ENCODE data around the gene HOOK2.

DNA sequence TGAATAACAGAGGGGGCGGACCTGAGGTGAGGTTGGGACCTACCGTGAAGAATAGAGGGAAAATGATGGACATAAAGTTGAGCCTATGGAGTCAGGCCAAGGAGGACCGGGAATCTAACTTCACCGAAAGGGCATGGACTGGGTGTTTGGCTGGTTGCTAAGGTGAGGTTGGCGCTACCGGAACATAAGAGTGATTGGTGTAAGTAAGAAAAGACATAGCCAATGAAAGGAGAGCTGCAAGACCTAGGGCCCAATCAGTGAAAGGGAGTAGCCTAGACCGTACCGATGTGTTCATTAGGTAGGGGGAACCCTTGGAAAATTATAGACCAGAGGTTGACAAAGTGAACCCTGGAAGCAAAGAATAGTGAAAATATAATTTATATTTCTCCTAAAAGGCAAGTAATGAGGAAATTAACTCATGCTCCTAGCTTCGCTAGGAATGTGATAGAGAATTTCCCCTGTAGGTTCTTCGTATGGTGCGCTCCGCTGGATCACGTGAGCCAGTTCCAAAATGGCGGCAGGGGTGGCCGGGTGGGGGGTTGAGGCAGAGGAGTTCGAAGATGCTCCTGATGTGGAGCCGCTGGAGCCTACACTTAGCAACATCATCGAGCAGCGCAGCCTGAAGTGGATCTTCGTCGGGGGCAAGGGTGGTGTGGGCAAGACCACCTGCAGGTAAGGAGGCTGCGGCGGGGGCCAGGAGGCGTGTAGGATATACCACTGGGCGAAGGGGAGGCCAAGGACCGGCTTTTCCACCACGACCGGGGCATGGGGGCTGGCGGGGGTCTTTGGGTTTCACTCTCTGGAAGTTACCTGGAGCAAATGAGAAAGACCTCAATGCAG is 38.1 kb downstream of the HOOK2 start, which contains the start of gene GET3:
- TF ChIP-seq, protein P1, sequence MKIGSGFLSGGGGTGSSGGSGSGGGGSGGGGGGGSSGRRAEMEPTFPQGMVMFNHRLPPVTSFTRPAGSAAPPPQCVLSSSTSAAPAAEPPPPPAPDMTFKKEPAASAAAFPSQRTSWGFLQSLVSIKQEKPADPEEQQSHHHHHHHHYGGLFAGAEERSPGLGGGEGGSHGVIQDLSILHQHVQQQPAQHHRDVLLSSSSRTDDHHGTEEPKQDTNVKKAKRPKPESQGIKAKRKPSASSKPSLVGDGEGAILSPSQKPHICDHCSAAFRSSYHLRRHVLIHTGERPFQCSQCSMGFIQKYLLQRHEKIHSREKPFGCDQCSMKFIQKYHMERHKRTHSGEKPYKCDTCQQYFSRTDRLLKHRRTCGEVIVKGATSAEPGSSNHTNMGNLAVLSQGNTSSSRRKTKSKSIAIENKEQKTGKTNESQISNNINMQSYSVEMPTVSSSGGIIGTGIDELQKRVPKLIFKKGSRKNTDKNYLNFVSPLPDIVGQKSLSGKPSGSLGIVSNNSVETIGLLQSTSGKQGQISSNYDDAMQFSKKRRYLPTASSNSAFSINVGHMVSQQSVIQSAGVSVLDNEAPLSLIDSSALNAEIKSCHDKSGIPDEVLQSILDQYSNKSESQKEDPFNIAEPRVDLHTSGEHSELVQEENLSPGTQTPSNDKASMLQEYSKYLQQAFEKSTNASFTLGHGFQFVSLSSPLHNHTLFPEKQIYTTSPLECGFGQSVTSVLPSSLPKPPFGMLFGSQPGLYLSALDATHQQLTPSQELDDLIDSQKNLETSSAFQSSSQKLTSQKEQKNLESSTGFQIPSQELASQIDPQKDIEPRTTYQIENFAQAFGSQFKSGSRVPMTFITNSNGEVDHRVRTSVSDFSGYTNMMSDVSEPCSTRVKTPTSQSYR (CRISPR knock-in tag; IDR thresholded peaks at IDR 0.05; ENCODE audit: borderline replicate concordance): peak; percentile 49; the same call in 1 of the 2 replicates
- no peak for TF ChIP-seq TBP (CRISPR knock-in tag; IDR thresholded peaks at IDR 0.05)

All from HepG2 (cell line).